Sigmoid colon (tissue), 4 donors: Measurements from ENCODE around the gene CD2.

Experiments
- CTCF ChIP-seq, 4 experiments: fragments of 450-650 bp in 3 of 4; fragments of 200-600 bp in 1 of 4; IDR thresholded peaks; one replicate each; pipeline ENCODE4 v1.5.1; 2016 to 2019; ENCODE audit warnings: antibody characterized with exemption in 4 of 4, mild to moderate bottlenecking in 3 of 4, moderate library complexity in 2 of 4
- EP300 ChIP-seq, 4 donors: sonication (generic); formaldehyde crosslinking; IDR thresholded peaks; one replicate each; pipeline ENCODE4 v1.6.1; 2017; ENCODE audit warnings: antibody characterized with exemption in 4 of 4
- POLR2AphosphoS5 ChIP-seq, 4 donors: sonication (generic); formaldehyde crosslinking; IDR thresholded peaks; one replicate each; pipeline ENCODE4 v1.6.1; 2017; ENCODE audit warnings: antibody characterized with exemption in 4 of 4

GRCh38 chr1:116769561-116769977, 15.3 kb downstream of the CD2 start:
- TF ChIP-seq CTCF (IDR thresholded peaks at IDR 0.05) (no peak), POLR2AphosphoS5 (IDR thresholded peaks at IDR 0.05) (no peak), EP300 (IDR thresholded peaks at IDR 0.05) (no peak)
